Measurements from ENCODE around the gene ZBTB45. TPM values are rescaled to one million over a fixed set of nuclear protein-coding genes. Genes with fewer than 3 reads are reported as not detected.

Gene ZBTB45
- total and polyA plus RNA-seq, 9 of the 15 experiments (the other 6 are each of a cell fraction or from before 2014, with no cell fraction given), result 0.08 to 16.1 (median 1.8) TPM

GRCh38 chr19:58543826-58544590 lies 24.4 kb upstream of the ZBTB45 start, which contains the start of gene TRIM28 (continued):
- peak; percentile 86 for TF ChIP-seq AFF4 (CRISPR knock-in tag; IDR thresholded peaks at IDR 0.05)
- peak; percentile 90 for TF ChIP-seq CXXC5 (CRISPR knock-in tag; IDR thresholded peaks at IDR 0.05)
- 0 out of 2 replicates have a peak, but pooled peaks have one; percentile 43 for TF ChIP-seq NCOR1 (IDR thresholded peaks at IDR 0.05)
- no peak for TF ChIP-seq HDGF (IDR thresholded peaks at IDR 0.05)
- TF ChIP-seq CHCHD3 (CRISPR knock-in tag; IDR thresholded peaks at IDR 0.05), result 0 out of 2 replicates have a peak, but pooled peaks have one; percentile 40
- peak; percentile 68 for TF ChIP-seq SMAD1 (IDR thresholded peaks at IDR 0.05; ENCODE audit: low read depth, low read length, partially characterized antibody)
- peak; percentile 66 for TF ChIP-seq CTBP1 (IDR thresholded peaks at IDR 0.05; ENCODE audit: borderline replicate concordance)
- no peak for TF ChIP-seq FOXA1 (IDR thresholded peaks at IDR 0.05; ENCODE audit: borderline replicate concordance)
- no peak for TF ChIP-seq HLTF (IDR thresholded peaks at IDR 0.05)
- no peak for TF ChIP-seq ZNF764 (CRISPR knock-in tag; IDR thresholded peaks at IDR 0.05; ENCODE audit: low read depth)
- peak; percentile 60 for TF ChIP-seq NELFE (IDR thresholded peaks at IDR 0.05; ENCODE audit: insufficient read depth, insufficient read length)
- TF ChIP-seq ZNF384 (IDR thresholded peaks at IDR 0.05; ENCODE audit: low read depth, low read length), result no peak
- TF ChIP-seq ZNF23 (CRISPR knock-in tag; IDR thresholded peaks at IDR 0.05), result no peak
- peak; percentile 65 for TF ChIP-seq GTF2B (IDR thresholded peaks at IDR 0.05; ENCODE audit: extremely low read depth, insufficient read length)
- TF ChIP-seq CSDE1 (IDR thresholded peaks at IDR 0.05), result no peak
- no peak for TF ChIP-seq IFI16 (CRISPR knock-in tag; IDR thresholded peaks at IDR 0.05)
- peak; percentile 88 for TF ChIP-seq CREB1 (IDR thresholded peaks at IDR 0.05)
- peak; percentile 95 for TF ChIP-seq CREB1 (CRISPR knock-in tag; IDR thresholded peaks at IDR 0.05)
- TF ChIP-seq NCOA6 (IDR thresholded peaks at IDR 0.05), result 0 out of 2 replicates have a peak, but pooled peaks have one; percentile 56
- peak; percentile 86; the same call in 1 of the 2 replicates for TF ChIP-seq ZBTB1 (CRISPR knock-in tag; IDR thresholded peaks at IDR 0.05; ENCODE audit: borderline replicate concordance, low read depth)
- no peak for TF ChIP-seq ARID3B (CRISPR knock-in tag; IDR thresholded peaks at IDR 0.05; ENCODE audit: borderline replicate concordance)
- TF ChIP-seq ZNF277 (CRISPR knock-in tag; IDR thresholded peaks at IDR 0.05; ENCODE audit: borderline replicate concordance), result no peak
- TF ChIP-seq PCBP2 (IDR thresholded peaks at IDR 0.05; ENCODE audit: low read depth, low read length, poor library complexity, severe bottlenecking), result no peak

All from K562 (cell line).